Ishikawa (cell line): ENCODE results near the gene HSF4.

Experiments
- CEBPB ChIP-seq: IDR thresholded peaks from 2 replicates; pipeline ENCODE4 v1.6.1; 2012
- CREB1 ChIP-seq: IDR thresholded peaks from 2 replicates; pipeline ENCODE4 v1.6.1; 2012; ENCODE audit warnings: low read depth
- EGR1 ChIP-seq: IDR thresholded peaks from 2 replicates; pipeline ENCODE4 v1.6.1; 2012
- EP300 ChIP-seq: IDR thresholded peaks from 2 replicates; pipeline ENCODE4 v1.6.1; 2012; ENCODE audit warnings: borderline replicate concordance
- FOXM1 ChIP-seq: IDR thresholded peaks from 2 replicates; pipeline ENCODE4 v1.6.1; 2012; ENCODE audit warnings: low read depth, borderline replicate concordance
- MAX ChIP-seq: IDR thresholded peaks from 2 replicates; pipeline ENCODE4 v1.6.1; 2012
- NFIC ChIP-seq: IDR thresholded peaks from 2 replicates; pipeline ENCODE4 v1.6.1; 2012
- RAD21 ChIP-seq: IDR thresholded peaks from 2 replicates; pipeline ENCODE4 v1.6.1; 2012; ENCODE audit warnings: low read depth
- REST ChIP-seq: IDR thresholded peaks from 2 replicates; pipeline ENCODE4 v1.6.1; 2012; ENCODE audit warnings: low read depth, mild to moderate bottlenecking
- TAF1 ChIP-seq: IDR thresholded peaks from 2 replicates; pipeline ENCODE4 v1.6.1; 2012; ENCODE audit warnings: low read depth, mild to moderate bottlenecking
- TCF12 ChIP-seq: IDR thresholded peaks from 2 replicates; pipeline ENCODE4 v1.6.1; 2012; ENCODE audit warnings: low read depth
- TEAD4 ChIP-seq: IDR thresholded peaks from 2 replicates; pipeline ENCODE4 v1.6.1; 2012
- USF1 ChIP-seq: IDR thresholded peaks from 2 replicates; pipeline ENCODE4 v1.6.1; 2012
- YY1 ChIP-seq: IDR thresholded peaks from 2 replicates; pipeline ENCODE4 v1.6.1; 2012; ENCODE audit warnings: low read depth
- ZBTB7A ChIP-seq: IDR thresholded peaks from 2 replicates; pipeline ENCODE4 v1.6.1; 2012; ENCODE audit warnings: low read depth

The HSF4 gene

DNA sequence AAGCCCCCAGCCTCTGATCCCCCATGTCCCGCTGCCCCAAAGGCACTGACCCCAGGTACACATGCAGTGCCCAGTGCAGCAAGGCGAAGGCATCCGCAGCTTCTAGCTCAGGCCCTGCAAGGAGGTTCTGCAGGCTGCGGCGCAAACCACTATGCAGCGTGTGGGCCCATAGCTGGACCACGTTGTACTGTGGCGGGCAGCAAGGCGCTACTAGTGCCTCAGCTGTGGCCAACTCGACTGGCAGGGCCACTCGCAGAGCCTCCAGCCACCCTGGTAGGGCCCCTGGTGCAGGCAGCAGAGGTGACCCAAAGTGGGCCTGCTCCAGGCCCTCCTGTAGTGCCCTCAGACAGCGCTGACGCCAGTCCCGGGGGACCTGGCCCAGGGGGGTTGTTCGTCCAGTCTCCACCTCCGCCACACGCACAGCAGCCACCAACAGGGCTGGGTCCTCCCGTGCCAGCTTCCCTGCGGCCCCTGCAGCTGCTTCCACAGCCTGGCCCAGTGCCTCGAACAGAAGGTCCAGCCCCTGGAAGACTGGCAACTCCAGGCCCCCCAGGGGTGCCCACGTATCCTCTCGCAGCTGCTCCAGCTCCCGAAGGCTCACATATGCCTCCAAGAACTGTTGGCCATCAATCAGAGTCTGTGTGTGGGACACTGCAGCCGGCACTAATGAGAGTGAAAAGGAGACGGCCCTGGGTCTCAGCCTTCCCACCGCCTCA lies 22.8 kb downstream of the HSF4 start:
- TF ChIP-seq EGR1 (no peak), TCF12 (no peak), TAF1 (no peak), FOXM1 (no peak), ZBTB7A (no peak), CREB1 (no peak), CEBPB (no peak), REST (no peak), RAD21 (no peak), EP300 (no peak), YY1 (no peak), MAX (no peak), USF1 (no peak), TEAD4 (no peak), NFIC (no peak)

- TF ChIP-seq ZBTB7A (no peak), MAX (no peak), CEBPB (no peak), TCF12 (no peak), USF1 (no peak), REST (no peak), FOXM1 (no peak), TEAD4 (no peak), RAD21 (no peak), EP300 (no peak), NFIC (no peak)
These were observed 23.8 kb downstream of the HSF4 start for GRCh38 chr16:67188323-67188722.

- no peak for TF ChIP-seq CREB1
- TF ChIP-seq NFIC: no peak
- no peak for TF ChIP-seq MAX
- TF ChIP-seq YY1: no peak
These were observed 24.3 kb downstream of the HSF4 start for GRCh38 chr16:67188798-67189197.

- no peak for TF ChIP-seq RAD21
- TF ChIP-seq YY1: no peak
- TF ChIP-seq USF1: no peak
- TF ChIP-seq ZBTB7A: no peak
- TF ChIP-seq EP300: no peak
- no peak for TF ChIP-seq TAF1
- TF ChIP-seq REST: no peak
- TF ChIP-seq TCF12: no peak
- TF ChIP-seq TEAD4: no peak
- TF ChIP-seq FOXM1: no peak
- no peak for TF ChIP-seq EGR1
- TF ChIP-seq NFIC: no peak
- TF ChIP-seq MAX: no peak
- TF ChIP-seq CEBPB: no peak
- no peak for TF ChIP-seq CREB1
These were observed 25.5 kb downstream of the HSF4 start, which contains the start of gene EXOC3L1 for GRCh38 chr16:67190041-67190440. Gene EXOC3L1 (minus strand): TSS chr16:67190136. CDS start chr16:67189676, 460 bp downstream.
